ENCODE data around the gene ANKRD10.

DNA sequence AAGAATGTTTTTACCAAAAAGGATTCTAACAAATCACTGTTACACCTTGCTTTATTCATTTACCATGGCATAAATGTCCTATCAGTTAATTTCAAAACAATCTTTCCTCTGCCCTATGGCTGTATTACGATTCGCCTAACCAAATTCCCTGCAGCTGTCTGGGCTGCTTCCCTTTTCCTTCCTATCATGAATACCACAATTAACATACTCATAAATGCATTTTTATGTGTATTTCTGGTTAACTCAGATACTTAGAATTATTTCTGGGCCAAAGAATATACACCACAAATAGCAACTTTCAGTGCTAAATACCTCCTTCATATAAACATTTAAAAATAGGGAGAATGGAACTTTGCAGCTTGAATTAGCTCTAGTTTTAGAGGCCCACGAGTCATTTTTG lies 30.4 kb downstream of the ANKRD10 start:
- TF ChIP-seq GATA2 (IDR thresholded peaks at IDR 0.05; ENCODE audit: low read depth, low read length) (no peak), GATA3 (IDR thresholded peaks at IDR 0.05; ENCODE audit: low read depth, low read length) (no peak)

Data from SH-SY5Y (cell line).